Urothelium cell line (cell line): ENCODE measurements around the gene USP3.
"Not testable (repeated sequence)": the region's sequence is repeated elsewhere in the genome, so short reads cannot be mapped to it uniquely, and the experiment has no call there.

ENCODE experiments used
- DNase-seq: peaks from one replicate; pipeline ENCODE4 v3.0.0; 2011; ENCODE audit warnings: low spot score, mixed read lengths
- FAIRE-seq: peaks from 2 replicates; lab custom pipeline; 2011; peaks lifted over from hg19 to GRCh38; lab: Jason Lieb, UNC

USP3 gene

DNA sequence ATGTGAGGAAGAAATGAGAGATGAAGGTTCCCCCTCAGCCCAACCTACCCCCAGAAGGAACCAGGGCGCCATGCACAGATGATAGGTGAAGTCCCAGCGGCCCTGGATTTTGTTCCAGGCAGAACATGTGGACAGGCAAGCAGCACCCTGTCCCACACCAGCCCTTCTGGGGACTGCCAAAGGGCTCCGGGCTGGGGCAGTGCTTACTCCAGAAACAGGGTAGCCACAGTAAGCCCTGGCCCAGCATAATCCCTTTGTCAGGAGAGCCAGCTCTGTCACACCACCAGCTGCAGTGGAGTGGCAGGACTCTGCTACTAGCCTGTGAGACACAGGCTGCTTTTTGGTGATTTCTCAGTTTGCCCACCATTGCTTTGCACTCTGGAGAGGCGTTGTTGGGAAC is 99.1 kb downstream of the USP3 start:
- no peak for DNase-seq
- FAIRE-seq = no peak

DNA sequence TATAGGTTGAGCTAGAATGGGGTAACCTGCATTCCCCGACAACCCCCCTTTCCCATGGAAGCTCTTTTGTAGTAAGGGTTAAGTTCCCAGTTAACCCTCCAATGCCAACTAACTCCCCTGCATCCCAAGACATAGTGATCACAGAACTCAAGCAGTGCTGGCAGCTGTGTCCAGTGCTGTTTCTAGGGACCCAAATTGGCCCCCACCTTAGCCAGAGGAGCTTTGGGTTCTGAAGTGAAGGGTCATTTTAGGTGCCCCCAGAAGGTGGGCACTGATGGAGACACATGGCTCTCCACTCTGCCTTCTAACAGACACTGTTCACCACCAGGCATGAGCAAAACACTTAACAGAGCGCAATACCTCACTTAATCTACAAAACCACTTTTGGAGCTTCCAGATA is 99.9 kb downstream of the USP3 start:
- no peak for FAIRE-seq

DNA sequence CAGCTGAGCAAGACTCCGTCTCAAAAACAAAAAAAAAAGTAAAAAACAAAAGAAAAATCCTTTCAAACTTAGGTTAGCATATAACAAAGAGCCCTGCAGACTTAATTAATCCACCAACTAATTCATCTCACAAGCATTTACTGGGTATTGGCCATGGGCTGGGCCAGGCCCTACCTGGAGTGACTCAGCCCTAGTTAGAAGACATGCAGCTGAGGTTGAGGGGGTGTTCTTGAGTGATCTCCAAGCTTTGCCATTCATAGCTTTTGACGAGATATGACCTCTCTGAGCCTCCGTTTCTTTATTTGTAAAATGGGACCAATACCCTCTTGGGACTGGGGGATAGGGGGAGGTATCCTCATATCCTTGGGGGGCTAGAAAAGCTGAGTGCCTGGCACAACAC is 100.6 kb downstream of the USP3 start:
- FAIRE-seq (no peak), DNase-seq (no peak)

More for the DNA sequence above, 99.9 kb downstream of the USP3 start:
- DNase-seq = no peak

DNA sequence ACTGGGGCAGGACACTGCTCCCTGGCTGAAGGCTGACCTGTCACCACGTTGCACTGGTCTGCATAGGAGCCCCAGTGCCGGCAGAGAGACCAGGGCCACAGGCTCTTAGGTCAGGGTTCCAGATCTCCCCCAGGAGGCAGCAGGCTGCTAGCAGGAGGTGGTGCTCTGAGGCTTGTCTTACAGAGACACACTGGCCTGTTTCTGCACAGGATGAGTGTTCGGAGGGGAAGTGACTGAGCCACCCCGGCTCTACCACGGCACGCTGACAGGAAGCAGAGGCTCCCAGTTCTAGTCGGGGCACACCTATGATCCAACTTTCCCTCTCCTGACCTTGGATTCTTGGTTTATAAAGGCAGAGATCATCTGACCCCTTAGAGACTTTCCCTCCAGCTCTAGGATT is 101.4 kb downstream of the USP3 start:
- DNase-seq = no peak
- FAIRE-seq = no peak

DNA sequence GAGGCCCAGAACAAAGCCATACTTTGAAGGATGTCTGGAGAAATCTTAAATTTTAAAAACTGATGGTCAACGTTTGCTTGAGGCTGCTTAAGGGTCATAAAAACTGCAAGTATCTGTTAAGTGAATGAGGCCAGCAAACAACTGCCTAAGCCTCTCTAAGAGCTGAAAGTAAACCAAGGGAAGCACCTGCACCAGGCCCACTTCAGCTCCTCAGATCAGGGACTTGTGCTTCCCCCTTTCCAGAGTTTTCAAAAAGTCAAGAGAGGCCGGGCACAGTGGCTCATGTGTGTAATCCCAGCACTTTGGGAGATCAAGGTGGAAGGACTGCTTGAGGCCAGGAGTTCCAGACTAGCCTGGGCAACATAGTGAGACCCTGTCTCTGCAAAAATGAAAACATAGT is 101.9 kb downstream of the USP3 start:
- DNase-seq (no peak), FAIRE-seq (no peak)

DNA sequence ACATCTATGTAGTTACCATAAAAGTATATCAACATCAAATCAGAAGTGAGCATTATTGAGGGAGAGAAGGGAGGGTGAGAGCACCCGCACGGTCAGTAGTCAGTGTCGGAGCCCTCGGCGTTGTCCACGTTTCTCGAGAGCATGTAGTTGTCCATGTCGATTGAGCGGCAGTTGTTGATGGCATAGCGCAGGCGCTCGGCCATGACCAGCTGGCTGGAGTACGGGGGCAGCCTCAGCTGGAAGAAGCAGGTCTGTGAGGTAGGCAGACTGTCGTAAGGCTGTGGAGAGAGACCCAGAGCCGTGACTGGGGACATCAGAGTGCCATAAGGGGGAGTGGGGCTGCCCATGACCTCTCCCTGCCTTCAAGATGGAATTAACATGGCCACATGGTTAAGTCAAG is 104.6 kb downstream of the USP3 start:
- no peak for FAIRE-seq
- DNase-seq = no peak

DNA sequence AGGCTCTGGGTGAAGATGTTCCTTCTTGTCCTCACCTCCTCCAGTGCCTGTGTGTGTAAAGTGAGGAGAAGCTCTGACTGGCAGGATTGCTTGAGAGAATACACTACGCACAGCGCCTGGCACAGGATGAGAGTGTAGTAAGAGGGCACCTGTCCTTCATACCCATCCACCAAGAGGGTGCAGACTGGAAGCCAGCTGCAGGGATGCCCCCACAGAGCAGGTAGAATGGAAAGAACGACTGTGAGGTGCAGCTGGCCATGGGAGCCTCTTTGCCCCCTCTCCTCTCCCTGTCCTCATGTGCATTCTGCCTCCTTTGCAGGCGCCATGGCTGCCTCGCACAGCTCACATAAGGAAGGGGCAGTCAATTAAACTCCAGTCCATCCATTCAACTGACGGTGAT is 105.1 kb downstream of the USP3 start:
- FAIRE-seq (peak; percentile 53), DNase-seq (no peak)

DNA sequence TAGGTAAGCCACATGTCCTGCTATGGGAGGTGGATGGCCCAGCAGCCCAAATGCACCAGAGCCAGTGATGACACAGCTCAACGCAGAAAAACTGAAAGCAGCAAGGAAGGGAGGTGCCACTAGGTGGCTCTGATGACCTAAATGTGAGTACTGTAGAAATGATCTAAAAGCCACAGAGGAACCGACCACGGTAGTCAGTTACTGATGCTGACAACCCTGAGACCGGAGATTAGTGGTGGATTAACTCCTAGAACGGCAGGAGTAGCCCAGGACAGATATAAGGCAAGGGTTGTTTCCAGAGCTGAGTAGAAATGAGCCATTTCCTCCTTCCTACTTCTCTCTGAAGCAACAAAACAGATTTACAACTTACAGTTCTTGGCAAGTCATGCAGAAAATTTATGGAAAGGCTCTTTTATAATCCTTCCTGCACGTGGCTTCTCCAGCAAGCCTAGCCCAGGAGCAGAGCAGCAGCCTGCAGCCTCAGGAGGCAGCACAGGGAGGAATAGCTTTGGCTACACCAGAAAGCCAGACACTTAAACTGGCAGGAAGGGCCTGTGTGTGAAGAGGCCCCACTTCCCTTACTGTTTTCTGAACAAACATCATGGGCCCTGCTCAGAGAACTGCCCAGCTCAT is 105.9 kb downstream of the USP3 start:
- FAIRE-seq (peak; percentile 79), DNase-seq (peak; percentile 85)

DNA sequence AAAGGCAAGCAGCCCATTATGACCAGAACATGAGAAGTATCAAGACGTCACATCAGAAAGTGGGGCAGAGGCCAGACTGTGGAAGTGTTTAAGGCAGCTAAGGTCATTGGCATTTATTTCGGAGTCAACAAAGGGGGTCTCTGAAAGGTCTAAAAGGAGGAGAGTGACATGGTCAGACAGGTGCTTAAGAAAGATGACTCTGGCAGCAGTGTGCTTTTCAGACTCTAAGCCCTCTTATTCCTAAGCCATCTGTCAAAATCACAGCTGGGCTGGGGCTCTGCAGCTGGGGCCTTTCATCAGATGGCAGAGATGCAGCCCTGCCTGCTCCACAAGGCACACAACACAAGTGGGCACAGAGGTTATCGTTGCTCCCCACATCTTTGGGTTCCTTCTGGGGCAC is 106.8 kb downstream of the USP3 start:
- no peak for DNase-seq
- FAIRE-seq = peak; percentile 37

DNA sequence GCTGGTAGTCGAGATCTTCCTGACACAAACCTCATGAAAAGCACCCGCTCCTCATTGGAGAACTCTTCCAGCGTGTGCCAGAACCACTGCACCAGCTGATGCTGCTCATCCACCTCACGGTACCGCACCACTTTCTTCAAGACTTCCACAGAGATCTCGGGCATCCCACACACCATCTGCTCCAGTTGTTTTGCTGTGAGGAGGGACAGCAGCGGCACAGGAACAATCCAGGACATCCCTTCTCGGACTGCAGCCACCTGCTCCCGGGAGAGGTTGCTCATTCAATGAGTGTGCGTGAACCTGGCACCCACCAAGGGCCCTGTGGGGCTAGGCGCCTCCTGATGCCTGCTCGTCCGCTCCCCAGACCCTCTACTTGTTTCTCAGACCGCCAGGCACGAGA is 107.9 kb downstream of the USP3 start:
- FAIRE-seq = no peak
- DNase-seq = no peak

DNA sequence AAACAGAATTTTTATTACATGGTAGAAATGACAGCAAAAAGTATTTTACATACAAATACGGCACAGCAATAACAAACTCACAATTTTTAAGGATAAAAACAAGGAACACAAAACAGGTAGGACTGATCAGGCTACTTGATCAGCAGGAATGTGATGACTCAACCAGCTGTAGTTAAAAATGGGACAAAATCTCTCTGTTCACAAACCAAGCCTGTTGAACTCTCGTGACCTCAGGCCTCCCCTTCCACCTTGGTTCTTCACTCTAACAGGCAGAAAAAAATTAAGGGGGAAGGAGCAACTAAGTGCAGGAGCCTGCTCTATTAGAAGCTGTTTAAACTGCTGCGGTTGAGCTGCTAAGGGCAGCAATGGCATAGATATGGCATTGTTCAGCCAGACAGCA is 111.5 kb downstream of the USP3 start:
- FAIRE-seq (no peak), DNase-seq (peak; percentile 54)

DNA sequence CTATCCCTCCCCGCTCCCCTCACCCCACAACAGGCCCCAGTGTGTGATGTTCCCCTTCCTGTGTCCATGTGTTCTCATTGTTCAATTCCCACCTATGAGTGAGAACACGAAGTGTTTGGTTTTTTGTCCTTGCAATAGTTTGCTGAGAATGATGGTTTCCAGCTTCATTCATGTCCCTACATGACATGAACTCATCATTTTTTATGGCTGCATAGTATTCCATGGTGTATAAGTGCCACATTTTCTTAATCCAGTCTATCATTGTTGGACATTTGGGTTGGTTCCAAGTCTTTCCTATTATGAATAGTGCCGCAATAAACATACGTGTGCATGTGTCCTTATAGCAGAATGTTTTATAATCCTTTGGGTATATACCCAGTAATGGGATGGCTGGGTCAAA is 112.8 kb downstream of the USP3 start:
- not testable (repeated sequence) for FAIRE-seq, DNase-seq

DNA sequence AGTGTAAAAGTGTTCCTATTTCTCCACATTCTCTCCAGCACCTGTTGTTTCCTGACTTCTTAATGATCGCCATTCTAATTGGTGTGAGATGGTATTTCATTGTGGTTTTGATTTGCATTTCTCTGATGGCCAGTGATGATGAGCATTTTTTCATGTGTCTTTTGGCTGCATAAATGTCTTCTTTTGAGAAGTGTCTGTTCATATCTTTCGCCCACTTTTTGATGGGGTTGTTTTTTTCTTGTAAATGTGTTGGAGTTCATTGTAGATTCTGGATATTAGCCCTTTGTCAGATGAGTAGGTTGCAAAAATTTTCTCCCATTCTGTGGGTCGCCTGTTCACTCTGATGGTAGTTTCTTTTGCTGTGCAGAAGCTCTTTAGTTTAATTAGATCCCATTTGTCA is 113.2 kb downstream of the USP3 start:
- not testable (repeated sequence) for FAIRE-seq, DNase-seq

DNA sequence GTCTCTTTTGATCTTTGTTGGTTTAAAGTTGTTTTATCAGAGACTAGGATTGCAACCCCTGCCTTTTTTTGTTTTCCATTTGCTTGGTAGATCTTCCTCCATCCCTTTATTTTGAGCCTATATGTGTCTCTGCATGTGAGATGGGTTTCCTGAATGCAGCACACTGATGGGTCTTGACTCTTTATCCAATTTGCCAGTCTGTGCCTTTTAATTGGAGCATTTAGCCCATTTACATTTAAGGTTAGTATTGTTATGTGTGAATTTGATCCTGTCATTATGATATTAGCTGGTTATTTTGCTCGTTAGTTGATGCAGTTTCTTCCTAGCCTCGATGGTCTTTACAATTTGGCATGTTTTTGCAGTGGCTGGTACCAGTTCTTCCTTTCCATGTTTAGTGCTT is 116.4 kb downstream of the USP3 start:
- DNase-seq, FAIRE-seq: not testable (repeated sequence)

DNA sequence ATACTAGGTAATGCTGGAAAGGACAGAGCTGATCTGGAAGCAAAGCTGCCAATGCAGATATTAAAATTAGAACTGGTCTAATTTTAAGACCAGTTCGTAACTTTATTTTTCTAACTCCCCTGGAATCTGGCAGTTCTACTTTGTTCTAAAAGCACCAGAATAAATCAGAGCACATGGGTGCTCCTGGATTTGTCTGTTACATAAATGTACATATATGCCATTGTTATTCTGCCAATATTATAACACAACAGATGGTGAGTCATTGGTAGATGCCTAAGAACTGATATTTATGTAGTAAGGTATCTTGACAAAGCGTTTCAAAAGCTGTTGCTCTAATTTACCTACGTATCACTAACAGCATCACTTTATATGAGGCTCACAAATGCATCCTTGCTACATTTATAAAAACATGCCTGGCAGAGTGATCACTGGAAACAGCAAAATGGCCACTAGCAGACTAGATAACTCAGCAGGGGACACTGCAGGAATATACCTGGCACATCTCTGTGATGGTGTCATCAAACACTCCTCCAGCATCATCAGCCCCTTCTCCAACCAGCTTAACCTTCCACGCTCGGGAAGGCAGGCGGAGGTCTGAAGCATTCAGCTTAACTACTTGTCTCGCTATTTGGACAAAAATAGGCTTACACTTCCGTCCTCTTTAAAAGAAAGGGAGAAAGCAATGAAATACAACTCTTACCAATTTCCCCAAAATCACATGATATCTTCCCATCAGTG is 119.0 kb downstream of the USP3 start:
- FAIRE-seq (no peak), DNase-seq (no peak)

DNA sequence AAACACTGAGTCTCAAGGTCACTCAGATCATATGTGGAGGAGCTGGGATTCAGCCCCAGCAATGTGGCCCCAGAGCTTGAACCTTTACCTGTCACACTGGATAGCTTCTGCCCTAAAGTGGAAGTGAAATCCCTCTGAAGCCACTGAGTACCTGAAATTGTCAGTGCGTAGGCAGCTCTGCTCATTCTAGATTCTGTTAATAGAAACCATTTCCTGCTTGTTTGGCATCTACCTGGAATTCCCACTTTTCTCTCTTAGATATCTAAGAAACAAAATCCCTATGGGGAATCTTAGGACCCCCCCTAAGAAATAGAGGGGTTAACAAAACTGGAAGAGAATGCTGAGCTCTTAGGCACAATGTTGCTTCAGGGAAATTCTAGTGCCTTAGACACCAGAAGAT is 122.6 kb downstream of the USP3 start:
- no peak for DNase-seq
- no peak for FAIRE-seq

DNA sequence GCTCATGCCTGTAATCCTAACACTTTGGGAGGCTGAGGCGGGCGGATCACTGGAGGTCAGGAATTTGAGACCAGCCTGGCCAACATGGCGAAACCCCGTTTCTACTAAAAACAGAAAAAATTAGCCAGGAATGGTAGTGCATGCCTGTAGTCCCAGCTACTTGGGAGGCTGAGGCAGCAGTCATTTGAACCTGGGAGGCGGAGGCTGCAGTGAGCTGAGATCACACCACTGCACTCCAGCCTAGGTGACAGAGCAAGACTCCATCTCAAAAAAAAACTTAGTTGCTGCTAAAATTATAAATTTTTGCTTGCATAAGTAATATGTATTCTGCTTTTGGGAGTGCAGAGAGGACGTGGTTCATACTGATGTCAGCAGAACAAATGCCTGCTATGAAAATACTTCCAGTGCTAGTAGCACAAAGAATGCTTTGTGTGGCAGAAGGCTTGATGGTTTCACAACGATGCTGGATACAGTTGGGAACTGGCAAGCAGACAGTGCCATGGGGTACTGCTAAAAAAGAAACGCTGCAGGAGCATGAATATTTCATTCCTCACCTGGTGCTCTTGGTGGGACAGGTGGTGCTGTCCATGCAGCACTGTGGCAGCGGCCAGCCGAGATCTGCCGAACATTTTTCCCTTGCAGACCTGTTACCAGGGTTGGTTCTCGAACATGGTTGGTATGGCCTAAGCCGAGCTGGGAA is 123.9 kb downstream of the USP3 start:
- no peak for DNase-seq
- no peak for FAIRE-seq

DNA sequence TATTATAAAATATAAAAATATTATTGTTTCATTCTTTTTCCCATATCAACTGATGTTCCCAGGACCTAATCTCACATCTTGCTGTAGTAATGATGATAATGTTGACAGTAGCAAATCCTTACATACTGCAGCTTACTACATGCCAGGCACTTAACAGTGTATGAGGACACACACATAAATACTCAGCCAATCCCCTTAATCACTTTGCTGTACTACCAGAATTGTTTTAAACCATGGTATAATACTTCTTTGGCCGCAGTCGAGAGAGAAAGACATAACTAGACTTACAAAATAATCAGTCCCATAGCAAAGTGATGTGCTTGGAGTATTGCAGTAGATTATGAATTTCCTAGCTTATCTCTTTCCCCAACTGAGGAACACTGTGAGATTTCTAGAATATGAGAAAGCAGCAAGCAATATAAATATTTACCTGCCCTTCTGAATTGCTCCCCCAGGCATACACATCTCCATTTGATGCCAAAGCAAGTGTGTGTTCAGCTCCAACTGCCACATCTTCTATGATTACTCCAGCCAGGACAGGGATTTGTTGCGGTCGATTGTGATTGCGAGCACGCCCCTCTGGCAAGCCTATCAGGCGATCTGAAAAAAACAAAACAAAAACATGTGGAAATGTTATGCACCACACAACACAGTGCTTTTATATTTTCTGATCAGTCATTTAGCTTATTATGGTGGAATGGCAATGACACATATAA is 125.8 kb downstream of the USP3 start:
- no peak for FAIRE-seq
- DNase-seq = no peak

DNA sequence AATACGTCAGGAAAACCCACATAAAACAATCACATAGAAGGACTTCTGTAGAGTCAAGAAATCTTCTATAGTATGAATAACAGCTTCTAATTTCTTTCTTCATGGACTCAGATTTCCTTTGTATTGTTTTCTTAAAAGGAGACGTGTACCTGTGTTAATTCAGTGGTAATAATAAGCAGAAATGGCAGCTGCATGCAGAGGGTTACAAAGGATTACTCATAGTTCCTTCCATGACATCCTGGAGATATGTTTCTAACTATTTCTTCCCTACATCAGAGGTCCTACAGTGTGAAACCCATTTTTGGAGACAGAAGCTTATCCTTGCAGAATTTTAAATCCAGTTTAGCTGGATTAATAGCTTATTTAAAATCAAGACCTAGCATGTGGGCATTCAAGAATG is 128.9 kb downstream of the USP3 start:
- DNase-seq (no peak), FAIRE-seq (no peak)

DNA sequence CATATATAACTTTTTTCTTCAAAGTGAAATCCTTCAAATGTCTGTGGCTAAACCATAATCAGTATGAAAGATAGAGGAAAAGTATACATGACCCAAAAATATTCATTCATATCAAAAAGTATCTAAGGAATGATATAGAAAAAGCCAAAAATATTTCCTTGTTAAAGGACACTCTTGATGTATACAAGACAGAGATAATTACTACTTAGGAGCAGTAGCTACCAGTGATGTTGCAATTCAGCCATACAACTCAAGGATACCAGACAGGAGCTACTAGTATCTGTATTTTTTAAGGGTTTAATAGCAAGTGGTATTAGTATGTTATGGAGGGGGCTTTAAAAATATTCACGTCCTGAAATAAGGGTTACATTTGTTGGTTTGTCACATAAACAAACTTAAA is 129.8 kb downstream of the USP3 start:
- FAIRE-seq = no peak
- DNase-seq = no peak

DNA sequence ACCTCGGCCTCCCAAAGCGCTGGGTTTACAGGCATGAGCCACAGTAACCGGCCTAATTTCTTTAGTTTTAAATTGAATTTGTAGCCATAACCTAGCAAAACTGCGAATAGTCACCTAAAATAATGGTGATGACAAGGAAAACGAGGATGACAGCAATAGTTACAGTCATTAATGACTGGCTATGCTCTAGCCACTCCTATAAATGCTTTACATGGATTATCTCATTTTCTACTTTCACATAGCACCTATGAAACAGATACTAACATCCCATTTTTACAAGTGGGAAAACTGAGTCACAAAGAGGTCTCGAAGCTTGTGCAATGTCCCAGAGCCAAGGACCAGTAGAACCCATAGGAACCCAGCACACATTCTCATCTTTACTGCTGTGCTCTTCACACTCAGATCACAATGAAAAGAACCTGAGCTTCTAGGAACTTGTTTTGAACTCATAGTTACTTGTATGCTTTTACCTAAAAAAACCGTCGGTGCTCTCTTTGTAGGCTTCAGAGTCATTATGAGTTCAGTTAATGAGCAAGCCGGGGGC is 132.2 kb downstream of the USP3 start:
- DNase-seq (no peak), FAIRE-seq (no peak)
